ENCODE results near the gene DHX36.

DNA sequence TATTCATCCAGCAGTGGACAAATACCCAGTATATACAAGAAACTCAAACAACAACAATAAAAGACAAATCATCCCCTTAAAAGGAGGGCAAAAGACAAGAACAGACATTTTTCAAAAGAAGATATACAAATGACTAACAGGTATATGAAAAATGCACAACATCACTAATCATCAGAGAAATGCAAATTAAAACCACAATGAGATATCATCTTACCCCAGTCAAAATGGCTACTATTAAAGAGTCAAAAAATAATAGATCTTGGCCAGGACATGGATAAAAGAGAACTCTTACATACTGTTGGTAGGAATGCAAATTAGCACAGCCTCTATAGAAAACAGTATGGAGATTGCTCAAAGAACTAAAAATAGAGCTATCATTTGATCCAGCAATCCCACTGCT is 16.9 kb downstream of the DHX36 start:
- TF ChIP-seq POLR2AphosphoS5 (IDR thresholded peaks at IDR 0.05; ENCODE audit: low read depth, low read length): no peak
- TF ChIP-seq SIN3A (IDR thresholded peaks at IDR 0.05; ENCODE audit: borderline replicate concordance, insufficient read depth, low read length): no peak
- TF ChIP-seq TAF1 (IDR thresholded peaks at IDR 0.05; ENCODE audit: borderline replicate concordance, insufficient read depth, low read length): no peak
- TF ChIP-seq FOXP2 (optimal IDR thresholded peaks at IDR 0.05; ENCODE audit: borderline replicate concordance, extremely low read depth, extremely low read length, insufficient read depth): no peak
